Neural progenitor cell (in vitro differentiated cells): ENCODE measurements around the gene CENPP. TPM values are rescaled to one million over a fixed set of nuclear protein-coding genes. Genes with fewer than 3 reads are reported as not detected.

Source experiments
- DNase-seq: peaks from one replicate; pipeline ENCODE4 v3.0.0-alpha.2; 2016; ENCODE audit warnings: low spot score
- H2AFZ ChIP-seq: fragments of 200-600 bp; sonication (generic); replicated peaks from 2 replicates; pipeline ENCODE4 v1.6.1; 2016; ENCODE audit warnings: antibody characterized with exemption
- H3F3A ChIP-seq: fragments of 200-600 bp; sonication (generic); 2 replicates; pipeline ENCODE4 v1.6.1; 2016; ENCODE audit warnings: antibody characterized with exemption, low read depth
- H3K27ac ChIP-seq: fragments of 200-600 bp; sonication (generic); 2 replicates; pipeline ENCODE4 v1.5.1; 2016; ENCODE audit warnings: mild to moderate bottlenecking
- H3K27me3 ChIP-seq: fragments of 200-600 bp; sonication (generic); 2 replicates; pipeline ENCODE4 v1.6.1; 2016; ENCODE audit warnings: mild to moderate bottlenecking, moderate library complexity
- H3K36me3 ChIP-seq: fragments of 200-600 bp; sonication (generic); 2 replicates; pipeline ENCODE4 v1.5.1; 2016
- H3K4me1 ChIP-seq: fragments of 200-600 bp; sonication (generic); 2 replicates; pipeline ENCODE4 v1.6.1; 2016; ENCODE audit warnings: mixed run types
- H3K4me2 ChIP-seq: fragments of 200-600 bp; sonication (generic); 2 replicates; pipeline ENCODE4 v1.6.1; 2016
- H3K4me3 ChIP-seq: fragments of 200-600 bp; sonication (generic); 2 replicates; pipeline ENCODE4 v1.5.1; 2016
- H3K79me2 ChIP-seq: fragments of 200-600 bp; sonication (generic); 2 replicates; pipeline ENCODE4 v1.6.1; 2016; ENCODE audit warnings: low read depth
- H3K9ac ChIP-seq: fragments of 200-600 bp; sonication (generic); 2 replicates; pipeline ENCODE4 v1.6.1; 2016
- H3K9me3 ChIP-seq: fragments of 200-600 bp; sonication (generic); 2 replicates; pipeline ENCODE4 v1.5.1; 2016; ENCODE audit warnings: low read depth
- H4K20me1 ChIP-seq: fragments of 200-600 bp; sonication (generic); 2 replicates; pipeline ENCODE4 v1.6.1; 2016; ENCODE audit warnings: low read depth
- H3K27ac Mint-ChIP-seq: 3 replicates; pipeline ENCODE4 v1.8.0; 2021; ENCODE audit warnings: mixed read lengths
- H3K27me3 Mint-ChIP-seq: 2 replicates; pipeline ENCODE4 v1.8.0; 2022; ENCODE audit warnings: low read depth, mild to moderate bottlenecking, inconsistent platforms, moderate library complexity, mixed read lengths; ENCODE audit not compliant: insufficient read depth
- H3K36me3 Mint-ChIP-seq: 3 replicates; pipeline ENCODE4 v1.8.0; 2021; ENCODE audit warnings: mixed read lengths
- H3K4me1 Mint-ChIP-seq: 3 replicates; pipeline ENCODE4 v1.8.0; 2021; ENCODE audit warnings: mixed read lengths
- H3K4me3 Mint-ChIP-seq: 3 replicates; pipeline ENCODE4 v1.8.0; 2021; ENCODE audit warnings: mild to moderate bottlenecking, moderate library complexity, mixed read lengths
- H3K9me3 Mint-ChIP-seq: 3 replicates; pipeline ENCODE4 v1.8.0; 2020; ENCODE audit warnings: mixed read lengths
- CTCF ChIP-seq: fragments of 200-600 bp; sonication (generic); IDR thresholded peaks from 2 replicates; pipeline ENCODE4 v1.5.1; 2017; ENCODE audit warnings: antibody characterized with exemption, mild to moderate bottlenecking
- EZH2 ChIP-seq: fragments of 200-600 bp; sonication (generic); IDR thresholded peaks from 2 replicates; pipeline ENCODE4 v1.6.1; 2017; ENCODE audit warnings: antibody characterized with exemption, mild to moderate bottlenecking, moderate library complexity
- EZH2phosphoT487 ChIP-seq: fragments of 200-600 bp; sonication (generic); IDR thresholded peaks from 2 replicates; pipeline ENCODE4 v1.6.1; 2017; ENCODE audit warnings: antibody characterized with exemption
- total RNA-seq: library from RNA; depleted of rRNA; stranded (reverse); fragments of >200 nt; gene quantifications from 2 replicates; pipeline ENCODE4 v1.2.3, GENCODE V29; 2015; ENCODE audit warnings: low replicate concordance

CENPP gene
- total RNA-seq, 1 donor from 2014 or later: 10.7 TPM

- Histone ChIP-seq H3K27me3 (no peaks in the 10 kb centered on the region), H3K36me3 (no peaks in the 10 kb centered on the region), H2AFZ (no peak overlapping the region), H3K4me3 (no peak overlapping the region), H3K4me1 (peaks cover 7% of the 10 kb centered on the region), H3F3A (peaks cover 9% of the 10 kb centered on the region), H3K9ac (no peak overlapping the region), H4K20me1 (no peaks in the 10 kb centered on the region), H3K4me2 (no peak overlapping the region), H3K9me3 (no peaks in the 10 kb centered on the region), H3K79me2 (no peaks in the 10 kb centered on the region), H3K27ac (no peak overlapping the region)
- Mint-ChIP-seq H3K36me3 (peaks cover 20% of the 10 kb centered on the region), H3K27me3 (peaks cover 2% of the 10 kb centered on the region), H3K4me3 (no peak overlapping the region), H3K27ac (no peak overlapping the region), H3K4me1 (peaks cover 5% of the 10 kb centered on the region), H3K9me3 (no peaks in the 10 kb centered on the region)
- DNase-seq: no peak
- TF ChIP-seq CTCF (no peak), EZH2 (no peak), EZH2phosphoT487 (no peak)
These were observed 288.4 kb downstream of the CENPP start for GRCh38 chr9:92614123-92614510.

- no peak overlapping the region for H3K4me3 ChIP-seq
- H3F3A ChIP-seq: peaks cover 1% of the 10 kb centered on the region
- H3K9ac ChIP-seq: no peak overlapping the region
- Mint-ChIP-seq H3K4me1 (no peaks in the 10 kb centered on the region), H3K9me3 (no peaks in the 10 kb centered on the region), H3K4me3 (no peak overlapping the region), H3K27me3 (no peaks in the 10 kb centered on the region), H3K27ac (no peak overlapping the region), H3K36me3 (peaks cover 20% of the 10 kb centered on the region)
- DNase-seq: no peak
- H3K27ac ChIP-seq: no peak overlapping the region
- H3K79me2 ChIP-seq: no peaks in the 10 kb centered on the region
- no peaks in the 10 kb centered on the region for H3K36me3 ChIP-seq
- no peak overlapping the region for H2AFZ ChIP-seq
- no peaks in the 10 kb centered on the region for H3K4me1 ChIP-seq
- no peaks in the 10 kb centered on the region for H3K27me3 ChIP-seq
- no peaks in the 10 kb centered on the region for H3K9me3 ChIP-seq
- TF ChIP-seq CTCF (no peak), EZH2phosphoT487 (no peak), EZH2 (no peak)
- H4K20me1 ChIP-seq: no peaks in the 10 kb centered on the region
- no peak overlapping the region for H3K4me2 ChIP-seq
These were observed 289.2 kb downstream of the CENPP start for GRCh38 chr9:92614763-92615461.

GRCh38 chr9:92615790-92616189 is 290.0 kb downstream of the CENPP start:
- Histone ChIP-seq H3K4me3 (no peak overlapping the region), H3F3A (no peaks in the 10 kb centered on the region), H2AFZ (no peak overlapping the region), H3K79me2 (no peaks in the 10 kb centered on the region), H3K4me1 (no peaks in the 10 kb centered on the region), H3K9me3 (no peaks in the 10 kb centered on the region), H4K20me1 (no peaks in the 10 kb centered on the region), H3K27ac (no peak overlapping the region), H3K36me3 (no peaks in the 10 kb centered on the region), H3K9ac (no peak overlapping the region), H3K4me2 (no peak overlapping the region), H3K27me3 (no peaks in the 10 kb centered on the region)
- DNase-seq: no peak
- TF ChIP-seq EZH2 (no peak), EZH2phosphoT487 (no peak), CTCF (no peak)
- no peak overlapping the region for H3K4me3 Mint-ChIP-seq
- no peaks in the 10 kb centered on the region for H3K9me3 Mint-ChIP-seq
- H3K27me3 Mint-ChIP-seq: no peaks in the 10 kb centered on the region
- H3K27ac Mint-ChIP-seq: no peak overlapping the region
- peaks cover 20% of the 10 kb centered on the region for H3K36me3 Mint-ChIP-seq
- no peaks in the 10 kb centered on the region for H3K4me1 Mint-ChIP-seq
